H1 (cell line): ENCODE data around the gene SLC38A10. TPM values are rescaled to one million over a fixed set of nuclear protein-coding genes. Genes with fewer than 3 reads are reported as not detected.

Source experiments
- CHD1 ChIP-seq: IDR thresholded peaks from 2 replicates; pipeline ENCODE4 v1.6.1; 2012; ENCODE audit warnings: low read depth, low read length, improper control_type of control experiment
- EP300 ChIP-seq, 2 experiments: IDR thresholded peaks; 1 replicate in 1 of 2; 2 replicates in 1 of 2; pipeline ENCODE4 v1.6.1; 2011 to 2012; ENCODE audit warnings: low read depth in 2 of 2, low read length in 2 of 2, mild to moderate bottlenecking in 2 of 2, borderline replicate concordance in 1 of 2, inconsistent platforms in 1 of 2, moderate library complexity in 1 of 2
- FOSL1 ChIP-seq: IDR thresholded peaks from 2 replicates; pipeline ENCODE4 v1.6.1; 2011; ENCODE audit warnings: mild to moderate bottlenecking, low read depth, low read length, moderate library complexity; ENCODE audit not compliant: insufficient read depth
- GABPA ChIP-seq: IDR thresholded peaks from 2 replicates; pipeline ENCODE4 v1.6.1; 2011; ENCODE audit warnings: mild to moderate bottlenecking, low read length, moderate library complexity, borderline replicate concordance; ENCODE audit not compliant: insufficient read depth
- JUN ChIP-seq: IDR thresholded peaks from 2 replicates; pipeline ENCODE4 v1.6.1; 2011; ENCODE audit warnings: low read depth, mild to moderate bottlenecking, improper control_type of control experiment, low read length
- POLR2A ChIP-seq, 2 experiments: IDR thresholded peaks; 1 replicate in 1 of 2; 2 replicates in 1 of 2; pipeline ENCODE4 v1.6.1; 2011; ENCODE audit warnings: low read depth in 2 of 2, low read length in 2 of 2, mild to moderate bottlenecking in 2 of 2; ENCODE audit errors: control extremely low read depth in 1 of 2
- SIN3A ChIP-seq, 2 experiments: IDR thresholded peaks in 1 of 2; conservative IDR thresholded peaks in 1 of 2; 2 replicates each; pipeline ENCODE4 v1.6.1; 2011 to 2012; ENCODE audit warnings: low read length in 2 of 2, improper control_type of control experiment in 1 of 2, low read depth in 1 of 2, mild to moderate bottlenecking in 1 of 2
- TBP ChIP-seq: IDR thresholded peaks from 2 replicates; pipeline ENCODE4 v1.6.1; 2011; ENCODE audit warnings: low read depth, low read length, improper control_type of control experiment
- polyA plus RNA-seq, 7 experiments: library from polyadenylated mRNA; depleted of rRNA in 3 of 7; stranded (reverse) in 5 of 7; unstranded in 2 of 7; fragments of >200 nt in 5 of 7; fragments of 200-250 nt in 2 of 7; gene quantifications; 1 replicate in 5 of 7; 2 replicates in 1 of 7; 4 replicates in 1 of 7; pipeline versions ENCODE4 v1.2.1 to v1.2.3, GENCODE V29; 2011 to 2013; ENCODE audit warnings: missing spikeins in 2 of 7, mixed read lengths in 2 of 7
- total RNA-seq: library from RNA; stranded (reverse); fragmentation: NEBNext Ultra II Directional; extraction: Animal tissue kit (Norgen Biotek cat#: 25700); gene quantifications from 2 replicates; pipeline ENCODE4 v1.2.1, GENCODE V29; 2021
- TF ChIP-seq, protein P1 (sequence below): fragments of 300-600 bp; sonication (generic); IDR thresholded peaks from 2 replicates; pipeline ENCODE4 v1.7.1; 2012; ENCODE audit warnings: low read length, moderate library complexity, mild to moderate bottlenecking, inconsistent platforms; ENCODE audit not compliant: insufficient replicate concordance
- TF ChIP-seq, protein P2 (sequence below): IDR thresholded peaks from 2 replicates; pipeline ENCODE4 v1.6.1; 2011; ENCODE audit warnings: low read depth, mild to moderate bottlenecking, low read length; ENCODE audit not compliant: insufficient read depth

SLC38A10 gene
- total and polyA plus RNA-seq, 2 of the 8 experiments (the other 6 are each of a cell fraction or from before 2014, with no cell fraction given): 26.4 to 41.0 TPM

- TF ChIP-seq, protein P1, sequence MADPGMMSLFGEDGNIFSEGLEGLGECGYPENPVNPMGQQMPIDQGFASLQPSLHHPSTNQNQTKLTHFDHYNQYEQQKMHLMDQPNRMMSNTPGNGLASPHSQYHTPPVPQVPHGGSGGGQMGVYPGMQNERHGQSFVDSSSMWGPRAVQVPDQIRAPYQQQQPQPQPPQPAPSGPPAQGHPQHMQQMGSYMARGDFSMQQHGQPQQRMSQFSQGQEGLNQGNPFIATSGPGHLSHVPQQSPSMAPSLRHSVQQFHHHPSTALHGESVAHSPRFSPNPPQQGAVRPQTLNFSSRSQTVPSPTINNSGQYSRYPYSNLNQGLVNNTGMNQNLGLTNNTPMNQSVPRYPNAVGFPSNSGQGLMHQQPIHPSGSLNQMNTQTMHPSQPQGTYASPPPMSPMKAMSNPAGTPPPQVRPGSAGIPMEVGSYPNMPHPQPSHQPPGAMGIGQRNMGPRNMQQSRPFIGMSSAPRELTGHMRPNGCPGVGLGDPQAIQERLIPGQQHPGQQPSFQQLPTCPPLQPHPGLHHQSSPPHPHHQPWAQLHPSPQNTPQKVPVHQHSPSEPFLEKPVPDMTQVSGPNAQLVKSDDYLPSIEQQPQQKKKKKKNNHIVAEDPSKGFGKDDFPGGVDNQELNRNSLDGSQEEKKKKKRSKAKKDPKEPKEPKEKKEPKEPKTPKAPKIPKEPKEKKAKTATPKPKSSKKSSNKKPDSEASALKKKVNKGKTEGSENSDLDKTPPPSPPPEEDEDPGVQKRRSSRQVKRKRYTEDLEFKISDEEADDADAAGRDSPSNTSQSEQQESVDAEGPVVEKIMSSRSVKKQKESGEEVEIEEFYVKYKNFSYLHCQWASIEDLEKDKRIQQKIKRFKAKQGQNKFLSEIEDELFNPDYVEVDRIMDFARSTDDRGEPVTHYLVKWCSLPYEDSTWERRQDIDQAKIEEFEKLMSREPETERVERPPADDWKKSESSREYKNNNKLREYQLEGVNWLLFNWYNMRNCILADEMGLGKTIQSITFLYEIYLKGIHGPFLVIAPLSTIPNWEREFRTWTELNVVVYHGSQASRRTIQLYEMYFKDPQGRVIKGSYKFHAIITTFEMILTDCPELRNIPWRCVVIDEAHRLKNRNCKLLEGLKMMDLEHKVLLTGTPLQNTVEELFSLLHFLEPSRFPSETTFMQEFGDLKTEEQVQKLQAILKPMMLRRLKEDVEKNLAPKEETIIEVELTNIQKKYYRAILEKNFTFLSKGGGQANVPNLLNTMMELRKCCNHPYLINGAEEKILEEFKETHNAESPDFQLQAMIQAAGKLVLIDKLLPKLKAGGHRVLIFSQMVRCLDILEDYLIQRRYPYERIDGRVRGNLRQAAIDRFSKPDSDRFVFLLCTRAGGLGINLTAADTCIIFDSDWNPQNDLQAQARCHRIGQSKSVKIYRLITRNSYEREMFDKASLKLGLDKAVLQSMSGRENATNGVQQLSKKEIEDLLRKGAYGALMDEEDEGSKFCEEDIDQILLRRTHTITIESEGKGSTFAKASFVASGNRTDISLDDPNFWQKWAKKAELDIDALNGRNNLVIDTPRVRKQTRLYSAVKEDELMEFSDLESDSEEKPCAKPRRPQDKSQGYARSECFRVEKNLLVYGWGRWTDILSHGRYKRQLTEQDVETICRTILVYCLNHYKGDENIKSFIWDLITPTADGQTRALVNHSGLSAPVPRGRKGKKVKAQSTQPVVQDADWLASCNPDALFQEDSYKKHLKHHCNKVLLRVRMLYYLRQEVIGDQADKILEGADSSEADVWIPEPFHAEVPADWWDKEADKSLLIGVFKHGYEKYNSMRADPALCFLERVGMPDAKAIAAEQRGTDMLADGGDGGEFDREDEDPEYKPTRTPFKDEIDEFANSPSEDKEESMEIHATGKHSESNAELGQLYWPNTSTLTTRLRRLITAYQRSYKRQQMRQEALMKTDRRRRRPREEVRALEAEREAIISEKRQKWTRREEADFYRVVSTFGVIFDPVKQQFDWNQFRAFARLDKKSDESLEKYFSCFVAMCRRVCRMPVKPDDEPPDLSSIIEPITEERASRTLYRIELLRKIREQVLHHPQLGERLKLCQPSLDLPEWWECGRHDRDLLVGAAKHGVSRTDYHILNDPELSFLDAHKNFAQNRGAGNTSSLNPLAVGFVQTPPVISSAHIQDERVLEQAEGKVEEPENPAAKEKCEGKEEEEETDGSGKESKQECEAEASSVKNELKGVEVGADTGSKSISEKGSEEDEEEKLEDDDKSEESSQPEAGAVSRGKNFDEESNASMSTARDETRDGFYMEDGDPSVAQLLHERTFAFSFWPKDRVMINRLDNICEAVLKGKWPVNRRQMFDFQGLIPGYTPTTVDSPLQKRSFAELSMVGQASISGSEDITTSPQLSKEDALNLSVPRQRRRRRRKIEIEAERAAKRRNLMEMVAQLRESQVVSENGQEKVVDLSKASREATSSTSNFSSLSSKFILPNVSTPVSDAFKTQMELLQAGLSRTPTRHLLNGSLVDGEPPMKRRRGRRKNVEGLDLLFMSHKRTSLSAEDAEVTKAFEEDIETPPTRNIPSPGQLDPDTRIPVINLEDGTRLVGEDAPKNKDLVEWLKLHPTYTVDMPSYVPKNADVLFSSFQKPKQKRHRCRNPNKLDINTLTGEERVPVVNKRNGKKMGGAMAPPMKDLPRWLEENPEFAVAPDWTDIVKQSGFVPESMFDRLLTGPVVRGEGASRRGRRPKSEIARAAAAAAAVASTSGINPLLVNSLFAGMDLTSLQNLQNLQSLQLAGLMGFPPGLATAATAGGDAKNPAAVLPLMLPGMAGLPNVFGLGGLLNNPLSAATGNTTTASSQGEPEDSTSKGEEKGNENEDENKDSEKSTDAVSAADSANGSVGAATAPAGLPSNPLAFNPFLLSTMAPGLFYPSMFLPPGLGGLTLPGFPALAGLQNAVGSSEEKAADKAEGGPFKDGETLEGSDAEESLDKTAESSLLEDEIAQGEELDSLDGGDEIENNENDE: no peak
- TF ChIP-seq POLR2A (IDR thresholded peaks at IDR 0.05; ENCODE audit: control extremely low read depth in 1 of 2, low read depth in 2 of 2, low read length in 2 of 2) (peak in 1 of 2 experiments; percentile 81; a peak in 2 of 3 replicates), EP300 (IDR thresholded peaks at IDR 0.05; ENCODE audit: borderline replicate concordance in 1 of 2, low read depth in 2 of 2, low read length in 2 of 2) (no peak), CHD1 (no peak), JUN (no peak), FOSL1 (no peak), SIN3A (conservative IDR thresholded peaks at IDR 0.05 in 1 of 2, IDR thresholded peaks at IDR 0.05 in 1 of 2; ENCODE audit: low read depth in 1 of 2, low read length in 2 of 2) (no peak), GABPA (peak; percentile 88), TBP (0 out of 2 replicates have a peak, but pooled peaks have one; percentile 30)
- TF ChIP-seq, protein P2, sequence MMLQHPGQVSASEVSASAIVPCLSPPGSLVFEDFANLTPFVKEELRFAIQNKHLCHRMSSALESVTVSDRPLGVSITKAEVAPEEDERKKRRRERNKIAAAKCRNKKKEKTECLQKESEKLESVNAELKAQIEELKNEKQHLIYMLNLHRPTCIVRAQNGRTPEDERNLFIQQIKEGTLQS: no peak
Observed at GRCh38 chr17:81295031-81295675, at the start of gene SLC38A10 (continued).
